NCI-H1436 treated with DMSO at 0.1 percent for 48 hours (cell line): ENCODE results near the gene STIMATE.

ENCODE experiments used
- DNase-seq: peaks from one replicate; lab custom pipeline; 2025; lab: John Stamatoyannopoulos, UW

Gene STIMATE

GRCh38 chr3:52893723-52894122 lies 3.6 kb downstream of the STIMATE start:
- DNase-seq = no peak

- no peak for DNase-seq
Measured at GRCh38 chr3:52892625-52893311, 4.6 kb downstream of the STIMATE start.

DNA sequence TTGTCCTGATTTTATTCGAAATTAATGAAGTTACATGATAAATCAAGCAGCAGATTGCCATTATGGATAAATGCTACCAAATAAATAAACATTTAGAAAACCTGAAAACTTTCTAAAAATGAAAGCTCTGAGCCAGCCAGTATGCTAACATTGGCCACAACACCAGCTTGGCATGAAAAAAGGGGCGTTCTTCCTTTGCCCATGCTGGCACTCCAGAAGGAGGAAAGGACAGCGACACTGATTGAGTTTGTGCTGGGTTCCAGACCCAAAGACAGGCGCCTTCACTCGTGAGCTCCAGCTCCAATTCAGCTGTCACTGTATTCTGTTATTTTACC lies 5.1 kb downstream of the STIMATE start:
- no peak for DNase-seq

- no peak for DNase-seq
Measured at GRCh38 chr3:52891615-52892081, 5.7 kb downstream of the STIMATE start.

GRCh38 chr3:52891164-52891563 lies 6.2 kb downstream of the STIMATE start:
- no peak for DNase-seq

- no peak for DNase-seq
Measured at GRCh38 chr3:52890735-52891134, 6.6 kb downstream of the STIMATE start.

GRCh38 chr3:52889901-52890300 lies 7.4 kb downstream of the STIMATE start:
- DNase-seq = no peak

DNA sequence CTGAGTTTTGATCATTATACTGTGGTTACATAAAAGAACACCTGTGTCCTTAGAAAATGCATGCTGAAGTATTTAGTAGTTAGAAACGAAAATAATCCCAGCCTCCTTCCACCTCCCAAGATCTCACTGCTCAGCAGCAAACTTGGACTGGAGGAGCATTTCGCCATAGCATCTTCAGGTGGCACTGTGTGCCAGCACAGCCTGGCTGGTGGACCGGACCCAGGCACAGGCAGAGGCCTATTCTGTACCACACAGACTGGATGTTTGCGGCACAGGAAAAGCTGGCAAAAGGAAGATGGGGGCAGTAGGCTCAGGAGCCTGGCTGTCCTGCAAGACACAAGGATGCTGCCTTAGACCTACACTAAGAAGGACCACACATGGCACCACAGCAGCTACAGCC lies 10.2 kb downstream of the STIMATE start:
- no peak for DNase-seq

- no peak for DNase-seq
Measured at GRCh38 chr3:52886049-52886730, 11.2 kb downstream of the STIMATE start.

- DNase-seq = no peak
Measured at GRCh38 chr3:52882377-52882776, 15.0 kb downstream of the STIMATE start.

GRCh38 chr3:52881871-52882270 lies 15.5 kb downstream of the STIMATE start:
- no peak for DNase-seq

DNA sequence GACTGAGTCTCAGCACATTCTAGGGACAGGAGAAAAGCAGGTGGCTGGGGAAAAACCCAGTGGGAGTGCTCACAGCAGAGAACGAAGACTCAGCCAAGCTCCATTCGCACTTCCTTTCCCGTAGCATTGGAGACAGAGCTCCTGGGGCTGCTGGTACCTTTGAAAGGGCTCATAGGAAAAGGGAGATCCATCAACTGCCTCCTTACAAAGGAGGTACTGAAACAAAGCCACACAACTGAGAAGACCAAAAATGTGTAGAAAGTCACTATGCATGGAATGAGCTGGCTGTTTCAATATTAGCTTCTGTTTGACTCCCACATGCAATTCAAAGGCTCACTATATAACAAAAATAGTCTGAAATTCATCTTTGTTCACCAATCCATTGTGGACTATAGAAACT lies 16.9 kb downstream of the STIMATE start:
- DNase-seq = no peak

DNA sequence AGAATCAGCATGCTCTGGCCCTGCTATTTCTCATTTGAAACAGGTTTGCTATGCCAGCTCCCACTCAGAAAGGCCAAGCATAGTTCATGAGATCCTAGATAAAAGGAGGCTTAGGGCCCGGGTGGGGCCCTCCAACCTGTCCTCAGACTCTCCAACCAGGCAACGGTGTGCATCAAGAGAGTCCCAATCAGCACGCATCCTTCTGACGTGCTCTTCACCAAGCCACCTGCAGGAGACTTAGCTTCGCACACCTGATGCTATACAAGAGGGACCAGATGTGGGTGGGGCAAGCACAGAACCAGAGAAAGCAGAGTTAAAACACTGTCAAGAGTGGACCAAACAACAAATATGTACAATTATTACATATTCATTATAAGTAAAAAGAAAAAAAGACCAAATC lies 17.3 kb downstream of the STIMATE start:
- DNase-seq = no peak

DNA sequence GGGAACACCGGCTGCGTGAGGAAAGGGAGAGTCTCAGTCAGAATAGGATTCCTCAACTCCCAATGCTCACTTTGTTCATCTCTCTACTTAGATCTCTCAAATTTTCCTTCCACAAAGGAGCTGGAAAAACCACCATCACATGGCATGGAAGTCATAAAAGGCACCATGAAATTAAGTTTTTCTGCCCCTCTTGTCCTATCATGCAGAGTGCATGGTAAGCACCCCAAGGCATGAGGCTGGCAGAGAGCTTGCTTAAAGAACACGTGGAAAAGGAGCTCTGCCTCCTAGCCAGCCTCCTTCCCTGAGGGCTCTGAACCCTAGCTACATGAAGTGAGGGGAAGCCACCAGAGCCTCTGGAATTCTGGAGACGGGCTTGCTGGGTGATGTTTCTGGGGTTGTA lies 17.8 kb downstream of the STIMATE start:
- no peak for DNase-seq

- DNase-seq = no peak
Measured at GRCh38 chr3:52879090-52879489, 18.3 kb downstream of the STIMATE start.

DNA sequence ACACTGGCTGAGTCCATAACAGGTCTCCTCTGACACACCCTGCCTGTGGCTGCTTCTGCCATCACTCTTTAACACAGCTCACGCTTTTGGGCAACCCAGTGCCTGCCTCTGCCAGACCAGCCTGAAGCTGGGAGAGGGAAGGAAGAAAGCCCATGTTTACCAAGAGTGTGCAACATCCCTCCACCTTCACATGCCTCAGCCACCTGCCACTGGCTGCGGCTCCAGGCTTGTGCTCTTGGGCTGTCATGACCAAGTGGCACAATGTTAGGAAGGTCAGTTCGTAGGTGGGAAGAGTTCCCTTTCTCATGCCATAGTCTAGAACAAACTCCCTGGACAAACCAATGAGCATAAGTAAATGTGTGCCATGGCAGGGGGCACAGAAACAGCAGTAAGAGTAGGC lies 20.3 kb downstream of the STIMATE start:
- DNase-seq = no peak

DNA sequence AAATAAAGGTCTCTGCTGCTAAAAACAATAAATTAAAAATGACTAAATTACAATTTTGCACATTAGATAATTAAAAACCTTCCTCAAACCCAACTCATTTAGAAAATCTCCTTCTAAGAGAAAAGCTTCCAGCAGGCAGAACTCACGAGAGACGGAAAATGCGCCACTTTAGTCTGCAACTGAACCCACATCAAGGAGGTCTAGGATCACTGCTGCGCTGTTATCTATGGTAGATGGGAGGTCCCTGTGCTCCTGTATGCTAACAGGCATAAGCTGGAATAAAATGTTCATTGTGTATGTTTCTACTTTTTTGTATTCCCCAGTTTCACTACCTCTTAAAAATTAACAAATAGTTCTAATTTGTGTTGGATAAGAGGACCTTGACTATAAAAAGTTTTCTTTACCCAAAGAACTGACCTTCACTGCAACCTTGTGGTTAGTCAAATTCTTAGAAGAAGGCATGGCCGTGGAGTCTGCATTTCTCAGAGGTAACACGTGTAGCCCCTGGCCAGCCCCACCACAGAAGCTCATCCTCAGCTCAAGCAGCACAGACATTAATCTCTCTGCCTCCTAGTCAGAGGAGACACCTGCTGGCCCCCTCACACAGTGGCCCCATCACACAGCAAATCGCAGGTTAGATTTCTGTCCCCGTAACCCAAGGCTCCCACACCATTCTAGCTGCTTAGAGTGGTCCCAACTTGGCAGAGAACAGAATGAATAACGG lies 22.3 kb downstream of the STIMATE start:
- no peak for DNase-seq

- DNase-seq = no peak
Measured at GRCh38 chr3:52874160-52874701, 23.1 kb downstream of the STIMATE start.

DNA sequence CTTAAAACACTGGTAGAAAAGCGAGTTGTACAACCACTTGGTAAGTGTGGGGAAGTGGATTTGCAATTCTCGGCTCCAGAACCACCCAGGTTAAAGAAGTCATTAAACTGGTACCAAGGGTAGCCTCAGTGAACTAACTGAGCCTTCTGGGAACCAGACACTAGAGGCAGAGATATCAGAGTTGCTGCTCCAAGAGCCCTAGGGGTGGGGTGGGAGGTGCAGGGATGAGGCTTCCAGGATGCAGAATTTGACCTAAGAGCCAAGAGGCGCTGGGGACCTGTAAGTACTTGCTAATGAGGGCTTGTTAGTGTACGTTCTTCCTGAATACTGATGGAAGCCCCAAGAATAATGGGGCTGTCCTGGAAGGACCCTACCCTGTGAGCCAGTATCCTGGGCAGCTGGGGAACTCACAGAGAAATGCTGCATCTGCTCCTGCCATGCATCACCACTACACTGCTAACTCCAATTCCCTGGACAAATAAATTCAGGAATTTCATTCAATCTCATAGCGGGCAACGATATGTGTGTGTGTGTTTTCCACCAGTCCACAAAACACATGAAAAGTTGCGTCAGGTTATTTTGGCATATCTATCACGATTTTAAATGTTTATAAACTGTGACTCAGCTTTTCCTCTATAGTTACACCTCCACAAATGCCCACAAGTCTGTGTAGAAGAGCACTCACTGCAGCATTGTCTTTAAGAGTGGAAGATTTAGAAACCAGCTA lies 23.8 kb downstream of the STIMATE start:
- DNase-seq = no peak

GRCh38 chr3:52872245-52872644 lies 25.1 kb downstream of the STIMATE start:
- DNase-seq = no peak

- no peak for DNase-seq
Measured at GRCh38 chr3:52871761-52872160, 25.6 kb downstream of the STIMATE start.

- no peak for DNase-seq
Measured at GRCh38 chr3:52870471-52870870, 26.9 kb downstream of the STIMATE start.
